GM12865 (cell line): Measurements from ENCODE around the gene LYRM4.

Source experiments
- DNase-seq: peaks from one replicate; pipeline ENCODE4 v3.0.0; 2010; ENCODE audit warnings: low read depth
- H3K4me3 ChIP-seq: 2 replicates; pipeline ENCODE4 v1.5.1; 2011; ENCODE audit warnings: mild to moderate bottlenecking, low read depth, low read length, control low read depth
- TF ChIP-seq, protein P1 (sequence below): IDR thresholded peaks from 2 replicates; pipeline ENCODE4 v1.5.1; 2011; ENCODE audit warnings: low read length, control low read depth, low read depth, inconsistent platforms; ENCODE audit not compliant: insufficient read depth; ENCODE audit errors: missing control alignments

LYRM4 gene

DNA sequence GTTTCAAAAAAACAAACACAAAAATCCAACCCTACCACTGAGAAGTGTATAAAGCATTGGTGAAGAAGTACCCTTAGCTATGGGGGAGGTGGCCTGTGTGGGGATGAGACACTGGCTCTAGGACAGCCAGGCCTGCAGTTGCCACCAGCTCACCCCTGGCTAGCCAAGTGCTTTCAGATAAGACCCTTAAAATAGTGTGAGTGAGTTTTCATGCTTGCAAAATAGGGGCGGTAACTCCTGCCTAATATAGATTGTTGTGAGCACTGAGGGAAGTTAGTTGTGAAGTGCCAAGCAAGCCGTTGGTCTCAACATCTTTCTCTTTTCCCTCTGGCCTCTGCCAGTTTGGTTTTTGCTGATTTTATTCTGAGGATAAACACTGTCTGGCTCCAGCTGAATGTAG is 164.3 kb downstream of the LYRM4 start:
- TF ChIP-seq, protein P1, sequence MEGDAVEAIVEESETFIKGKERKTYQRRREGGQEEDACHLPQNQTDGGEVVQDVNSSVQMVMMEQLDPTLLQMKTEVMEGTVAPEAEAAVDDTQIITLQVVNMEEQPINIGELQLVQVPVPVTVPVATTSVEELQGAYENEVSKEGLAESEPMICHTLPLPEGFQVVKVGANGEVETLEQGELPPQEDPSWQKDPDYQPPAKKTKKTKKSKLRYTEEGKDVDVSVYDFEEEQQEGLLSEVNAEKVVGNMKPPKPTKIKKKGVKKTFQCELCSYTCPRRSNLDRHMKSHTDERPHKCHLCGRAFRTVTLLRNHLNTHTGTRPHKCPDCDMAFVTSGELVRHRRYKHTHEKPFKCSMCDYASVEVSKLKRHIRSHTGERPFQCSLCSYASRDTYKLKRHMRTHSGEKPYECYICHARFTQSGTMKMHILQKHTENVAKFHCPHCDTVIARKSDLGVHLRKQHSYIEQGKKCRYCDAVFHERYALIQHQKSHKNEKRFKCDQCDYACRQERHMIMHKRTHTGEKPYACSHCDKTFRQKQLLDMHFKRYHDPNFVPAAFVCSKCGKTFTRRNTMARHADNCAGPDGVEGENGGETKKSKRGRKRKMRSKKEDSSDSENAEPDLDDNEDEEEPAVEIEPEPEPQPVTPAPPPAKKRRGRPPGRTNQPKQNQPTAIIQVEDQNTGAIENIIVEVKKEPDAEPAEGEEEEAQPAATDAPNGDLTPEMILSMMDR: no peak
- peak; percentile 23 for DNase-seq
- no peak overlapping the region for H3K4me3 ChIP-seq

DNA sequence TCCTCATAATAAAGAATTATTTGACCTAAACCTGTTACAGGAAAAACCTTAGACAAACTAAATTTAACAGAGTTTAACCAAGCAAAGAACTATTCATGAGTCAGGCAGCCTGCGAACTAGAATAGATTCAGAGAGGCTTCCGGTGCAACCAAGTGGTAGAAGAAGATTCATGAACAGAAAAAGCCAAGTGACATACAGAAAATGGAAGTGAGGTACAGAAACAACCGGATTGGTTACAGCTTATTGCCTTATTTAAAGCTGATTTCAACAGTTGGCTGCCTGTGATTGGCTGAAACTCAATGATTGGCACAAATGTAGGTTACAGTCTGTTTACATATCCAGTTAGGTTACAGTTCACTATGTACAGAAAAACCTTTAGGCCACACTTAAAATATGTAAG is 165.5 kb downstream of the LYRM4 start:
- TF ChIP-seq, protein P1: no peak
- H3K4me3 ChIP-seq: no peak overlapping the region
- peak; percentile 82 for DNase-seq

DNA sequence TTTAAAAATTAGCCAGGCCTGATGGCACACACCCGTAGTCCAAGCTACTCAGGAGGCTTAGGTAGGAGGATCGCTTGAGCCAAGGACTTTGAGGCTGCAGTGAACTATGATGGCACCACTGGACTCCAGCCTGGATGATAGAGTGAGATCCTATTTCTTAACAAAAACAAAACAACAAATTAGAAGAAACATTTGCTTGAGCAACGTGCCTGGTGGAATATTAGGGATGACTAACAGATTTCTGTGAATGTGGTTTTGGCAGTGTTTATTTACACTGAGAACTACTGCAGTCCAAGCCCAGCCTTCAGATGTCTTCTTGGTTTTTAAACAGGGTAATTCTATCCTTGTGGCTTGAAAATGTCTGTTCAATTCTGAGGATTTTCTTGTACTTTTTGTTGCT is 166.4 kb downstream of the LYRM4 start:
- TF ChIP-seq, protein P1: no peak
- no peak overlapping the region for H3K4me3 ChIP-seq
- DNase-seq: no peak

DNA sequence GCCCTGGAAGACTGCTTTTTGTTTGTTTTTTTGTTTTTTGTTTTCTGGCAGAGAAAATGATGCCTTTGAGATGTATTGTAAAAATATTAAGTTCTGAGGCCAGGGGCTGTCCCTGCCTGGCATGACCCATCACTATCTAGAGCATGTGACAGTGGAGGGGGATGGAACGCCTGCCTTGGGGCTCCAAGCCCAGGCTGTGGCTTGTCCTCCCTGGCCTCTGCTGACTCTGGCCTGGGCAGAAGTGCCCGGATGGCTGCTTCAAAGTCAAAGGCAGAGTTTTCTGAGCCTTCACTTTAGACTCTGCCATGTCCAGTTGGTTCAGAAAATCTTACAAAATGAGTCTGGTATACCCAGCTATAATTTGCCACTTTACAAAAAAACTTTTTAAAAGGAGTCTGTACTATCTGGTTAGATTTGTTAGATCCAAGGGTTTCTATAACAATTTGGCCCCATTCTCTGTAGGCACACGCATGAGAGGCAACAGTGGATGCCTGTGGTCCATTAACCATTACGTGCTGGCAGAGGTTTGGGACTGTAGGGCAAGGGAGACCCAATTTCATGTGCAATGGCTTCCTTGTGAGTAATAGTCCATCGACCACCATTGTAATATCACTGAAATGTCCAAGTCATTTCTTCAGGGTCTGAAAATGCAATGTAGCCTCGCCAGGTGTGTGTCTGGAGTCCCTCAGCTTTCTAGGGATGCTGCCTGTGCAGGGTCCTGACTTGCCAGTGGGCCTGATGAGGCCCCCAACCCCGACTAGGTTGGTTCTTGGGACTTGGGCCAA is 167.3 kb downstream of the LYRM4 start:
- H3K4me3 ChIP-seq: no peak overlapping the region
- TF ChIP-seq, protein P1: no peak
- no peak for DNase-seq

DNA sequence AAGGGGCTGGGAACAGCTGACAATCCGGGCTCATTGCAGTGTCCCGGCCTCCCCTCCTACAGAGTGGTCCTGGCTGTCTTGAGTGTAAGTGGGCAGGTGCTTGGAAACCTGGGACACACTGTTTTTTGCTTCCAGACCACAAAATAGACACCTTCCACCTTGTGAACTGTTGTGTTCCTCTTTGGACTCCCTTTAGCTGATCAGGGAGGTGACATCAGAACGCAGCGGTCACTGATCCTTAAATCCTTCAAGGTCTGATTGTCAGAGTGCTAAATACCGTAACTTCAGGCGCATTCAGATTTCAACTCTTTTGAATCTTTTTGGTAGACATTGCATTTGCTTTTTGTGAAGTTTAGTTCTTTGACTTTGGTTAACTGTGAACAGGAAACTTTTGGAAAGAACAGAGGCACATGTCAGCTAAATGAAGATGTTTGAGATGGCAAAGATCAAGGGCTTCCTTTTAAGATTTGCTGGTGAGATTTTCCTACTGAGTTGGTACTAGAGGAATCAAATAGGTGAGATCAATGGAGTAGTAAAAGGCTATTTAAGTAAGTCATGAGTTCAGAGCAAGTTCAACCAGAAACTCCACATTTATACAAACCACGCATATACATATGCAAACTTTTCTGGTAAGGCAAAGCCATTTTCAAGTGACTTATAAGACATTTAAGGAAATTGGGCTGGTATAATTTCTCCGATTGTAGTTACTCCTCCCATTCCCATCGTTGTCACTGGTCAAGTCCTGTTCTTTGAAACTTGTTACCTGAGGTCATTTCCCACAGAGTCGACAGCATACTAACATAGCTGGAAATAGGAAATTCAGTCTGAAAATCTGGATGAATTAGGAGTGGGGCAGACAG is 169.3 kb downstream of the LYRM4 start:
- H3K4me3 ChIP-seq: no peak overlapping the region
- peak; percentile 26 for DNase-seq
- TF ChIP-seq, protein P1: no peak

DNA sequence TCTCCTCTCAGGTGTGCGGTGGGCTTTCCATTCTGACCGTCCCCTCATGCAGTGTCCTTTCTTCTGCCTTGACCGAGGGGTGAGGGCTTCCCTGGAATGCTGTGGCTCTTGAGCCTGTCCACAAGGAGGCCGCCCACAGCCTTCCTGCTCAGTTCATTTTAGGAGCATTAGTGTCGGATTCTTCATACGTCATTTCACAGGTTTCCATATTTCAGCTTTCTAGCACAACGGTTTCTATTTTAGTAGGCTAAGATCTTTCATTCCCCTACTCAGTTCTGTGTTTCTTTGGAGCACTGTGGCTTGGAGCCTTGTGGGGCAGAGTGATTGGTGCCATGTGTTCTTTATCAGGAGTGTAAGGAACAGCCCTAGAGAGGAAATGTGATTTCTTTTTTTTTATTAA is 170.1 kb downstream of the LYRM4 start:
- no peak overlapping the region for H3K4me3 ChIP-seq
- TF ChIP-seq, protein P1: no peak
- peak; percentile 49 for DNase-seq
